HG02759 (cell line): Measurements from ENCODE around the gene TSBP1.

Source experiments
- ATAC-seq: cut with Tn5 transposase; IDR thresholded peaks from one replicate; pipeline ENCODE4 v1.9.1; 2021; ENCODE audit warnings: mild to moderate bottlenecking, moderate library complexity; ENCODE audit not compliant: unreplicated experiment

The TSBP1 gene

GRCh38 chr6:32371803-32372202, at the start of gene TSBP1:
Gene TSBP1 (minus strand): TSS chr6:32371903. CDS start chr6:32371706, 197 bp downstream.
- ATAC-seq: no peak

GRCh38 chr6:32416036-32416435, 44.3 kb upstream of the TSBP1 start:
- no peak for ATAC-seq

- no peak for ATAC-seq
Measured at GRCh38 chr6:32415521-32416019, 43.9 kb upstream of the TSBP1 start.

- ATAC-seq: peak; percentile 55
Measured at GRCh38 chr6:32413427-32414047, 41.8 kb upstream of the TSBP1 start.

- no peak for ATAC-seq
Measured at GRCh38 chr6:32411566-32412327, 40.0 kb upstream of the TSBP1 start.

- ATAC-seq: no peak
Measured at GRCh38 chr6:32410906-32411305, 39.2 kb upstream of the TSBP1 start.

- no peak for ATAC-seq
Measured at GRCh38 chr6:32406857-32407256, 35.2 kb upstream of the TSBP1 start, which contains the start of gene BTNL2. Gene BTNL2 (minus strand): TSS chr6:32407181. CDS start chr6:32407123, 58 bp downstream.

- no peak for ATAC-seq
Measured at GRCh38 chr6:32406197-32406596, 34.5 kb upstream of the TSBP1 start.

GRCh38 chr6:32405656-32406055, 34.0 kb upstream of the TSBP1 start:
- ATAC-seq: no peak

GRCh38 chr6:32402812-32403211, 31.1 kb upstream of the TSBP1 start:
- ATAC-seq: no peak

GRCh38 chr6:32401284-32401963, 29.7 kb upstream of the TSBP1 start:
- no peak for ATAC-seq

GRCh38 chr6:32397252-32397920, 25.7 kb upstream of the TSBP1 start:
- peak; percentile 68 for ATAC-seq

- ATAC-seq: no peak
Measured at GRCh38 chr6:32396028-32396427, 24.3 kb upstream of the TSBP1 start.

GRCh38 chr6:32393665-32394420, 22.1 kb upstream of the TSBP1 start:
- no peak for ATAC-seq

- no peak for ATAC-seq
Measured at GRCh38 chr6:32391505-32391904, 19.8 kb upstream of the TSBP1 start.

- ATAC-seq: no peak
Measured at GRCh38 chr6:32387589-32388340, 16.1 kb upstream of the TSBP1 start.

GRCh38 chr6:32386040-32386439, 14.3 kb upstream of the TSBP1 start:
- no peak for ATAC-seq

- ATAC-seq: no peak
Measured at GRCh38 chr6:32382757-32383420, 11.2 kb upstream of the TSBP1 start.

GRCh38 chr6:32379545-32379944, 7.8 kb upstream of the TSBP1 start:
- no peak for ATAC-seq
